Measurements from ENCODE around the gene LARGE2. TPM values are rescaled to one million over a fixed set of nuclear protein-coding genes. Genes with fewer than 3 reads are reported as not detected.

LARGE2 gene
- total RNA-seq, 2 experiments from 2014 or later, result 2.7 to 3.5 TPM

GRCh38 chr11:45906965-45907611, 15.4 kb upstream of the LARGE2 start, which contains the start of gene FREY1:
Gene FREY1, minus strand, starts transcription at chr11:45907271. Its CDS starts 26 bp downstream, at chr11:45907245.
- ATAC-seq (ENCODE audit: poor library complexity), result no peak
- POLR2A ChIA-PET, result no interaction called here

GRCh38 chr11:45907911-45908370, 14.5 kb upstream of the LARGE2 start:
- Mint-ChIP-seq H3K9me3 (no peaks in the 10 kb centered on the region), H3K36me3 (ENCODE audit: low read depth) (peaks cover 23% of the 10 kb centered on the region), H3K4me3 (no peak overlapping the region), H3K4me1 (ENCODE audit: low read depth) (peaks cover 5% of the 10 kb centered on the region), H3K27ac (no peak overlapping the region), H3K27me3 (no peaks in the 10 kb centered on the region)
- TF ChIP-seq CTCF (IDR thresholded peaks at IDR 0.05), result no peak
- H3K4me3 ChIP-seq (ENCODE audit: low read length), result no peak overlapping the region
- no peak overlapping the region for H3K27ac ChIP-seq (ENCODE audit: low read depth in 1 of 2, low read length in 2 of 2)
- ATAC-seq (ENCODE audit: poor library complexity) (peak; percentile 21), DNase-seq (no peak)
- H3K9me3 ChIP-seq (ENCODE audit: control insufficient read depth in 1 of 2, insufficient read depth in 1 of 2, low read length in 2 of 2), result no peaks in the 10 kb centered on the region
- intact Hi-C loops (cut with DNase I, micrococcal nuclease), result no loop called here
- ChIA-PET POLR2A (no interaction called here), CTCF (no interaction called here)
- peaks cover 36% of the 10 kb centered on the region for H3K36me3 ChIP-seq (ENCODE audit: insufficient read depth, low read length)
- peaks cover 14% of the 10 kb centered on the region for H3K4me1 ChIP-seq (ENCODE audit: insufficient read depth, low read length)
- H3K27me3 ChIP-seq (ENCODE audit: control insufficient read depth in 1 of 2, insufficient read depth in 2 of 2, low read length in 2 of 2), result no peaks in the 10 kb centered on the region

More at GRCh38 chr11:45906965-45907611, 15.4 kb upstream of the LARGE2 start, which contains the start of gene FREY1:
- TF ChIP-seq CTCF (IDR thresholded peaks at IDR 0.05), result no peak
- intact Hi-C loops (cut with DNase I, micrococcal nuclease), result no loop called here
- H3K9me3 ChIP-seq (ENCODE audit: control insufficient read depth in 1 of 2, insufficient read depth in 1 of 2, low read length in 2 of 2), result no peaks in the 10 kb centered on the region
- peaks cover under 1% of the 10 kb centered on the region for H3K27me3 Mint-ChIP-seq
- no peak within 1 kb of the TSS for H3K27ac Mint-ChIP-seq
- no peak within 1 kb of the TSS for H3K4me3 ChIP-seq (ENCODE audit: low read length)
- H3K27ac ChIP-seq (ENCODE audit: low read depth in 1 of 2, low read length in 2 of 2), result no peak within 1 kb of the TSS
- H3K4me3 Mint-ChIP-seq, result no peak within 1 kb of the TSS
- peaks cover 5% of the 10 kb centered on the region for H3K4me1 Mint-ChIP-seq (ENCODE audit: low read depth)
- peaks cover 14% of the 10 kb centered on the region for H3K4me1 ChIP-seq (ENCODE audit: insufficient read depth, low read length)
- DNase-seq, result no peak
- no peaks in the 10 kb centered on the region for H3K9me3 Mint-ChIP-seq
- peaks cover 23% of the 10 kb centered on the region for H3K36me3 Mint-ChIP-seq (ENCODE audit: low read depth)
- H3K27me3 ChIP-seq (ENCODE audit: control insufficient read depth in 1 of 2, insufficient read depth in 2 of 2, low read length in 2 of 2), result no peaks in the 10 kb centered on the region
- H3K36me3 ChIP-seq (ENCODE audit: insufficient read depth, low read length), result peaks cover 32% of the 10 kb centered on the region
- CTCF ChIA-PET, result no interaction called here

- H3K36me3 Mint-ChIP-seq (ENCODE audit: low read depth), result peaks cover 39% of the 10 kb centered on the region
- Histone ChIP-seq H3K4me1 (ENCODE audit: insufficient read depth, low read length) (peaks cover 16% of the 10 kb centered on the region), H3K36me3 (ENCODE audit: insufficient read depth, low read length) (peaks cover 55% of the 10 kb centered on the region), H3K9me3 (ENCODE audit: control insufficient read depth in 1 of 2, insufficient read depth in 1 of 2, low read length in 2 of 2) (no peaks in the 10 kb centered on the region), H3K27me3 (ENCODE audit: control insufficient read depth in 1 of 2, insufficient read depth in 2 of 2, low read length in 2 of 2) (no peaks in the 10 kb centered on the region), H3K27ac (ENCODE audit: low read depth in 1 of 2, low read length in 2 of 2) (no peak overlapping the region), H3K4me3 (ENCODE audit: low read length) (no peak overlapping the region)
- no peak for TF ChIP-seq CTCF (IDR thresholded peaks at IDR 0.05)
- H3K27me3 Mint-ChIP-seq, result no peaks in the 10 kb centered on the region
- peaks cover 5% of the 10 kb centered on the region for H3K4me1 Mint-ChIP-seq (ENCODE audit: low read depth)
- no peak overlapping the region for H3K27ac Mint-ChIP-seq
- intact Hi-C loops (cut with DNase I, micrococcal nuclease), result loop anchor here in 1 of 2 experiments (10.0 kb wide), 1 partner anchor 765 kb away; the partner anchor contains the start of gene PRDM11
- ATAC-seq (ENCODE audit: poor library complexity) (no peak), DNase-seq (no peak)
- ChIA-PET POLR2A (interaction anchor here (1.2 kb wide), 1 partner anchor 8 kb away, joined by 5 read pairs; the partner anchor contains the start of gene PEX16), CTCF (no interaction called here)
- no peaks in the 10 kb centered on the region for H3K9me3 Mint-ChIP-seq
- H3K4me3 Mint-ChIP-seq, result no peak overlapping the region
Observed at GRCh38 chr11:45909594-45910475, 12.6 kb upstream of the LARGE2 start.

All from CD4-positive, alpha-beta T cell (primary cell).